NCI-H1436 (cell line): ENCODE results near the gene GPR157.
"Not testable (repeated sequence)": the region's sequence is repeated elsewhere in the genome, so short reads cannot be mapped to it uniquely, and the experiment has no call there.

Experiments used
- DNase-seq: peaks from one replicate; lab custom pipeline; 2025; lab: John Stamatoyannopoulos, UW

GPR157 gene

GRCh38 chr1:9128520-9129265, at the start of gene GPR157:
Gene GPR157 (minus strand): TSS chr1:9129102. CDS start chr1:9129027, 75 bp downstream.
- peak; percentile 44 for DNase-seq

GRCh38 chr1:9174762-9175161, 45.9 kb upstream of the GPR157 start:
- no peak for DNase-seq

GRCh38 chr1:9174243-9174642, 45.3 kb upstream of the GPR157 start:
- DNase-seq = no peak

- DNase-seq = no peak
Measured at GRCh38 chr1:9169601-9170137, 40.8 kb upstream of the GPR157 start.

GRCh38 chr1:9167638-9168037, 38.7 kb upstream of the GPR157 start:
- no peak for DNase-seq

- no peak for DNase-seq
Measured at GRCh38 chr1:9166289-9167235, 37.7 kb upstream of the GPR157 start.

- DNase-seq = no peak
Measured at GRCh38 chr1:9165396-9165795, 36.5 kb upstream of the GPR157 start.

GRCh38 chr1:9164919-9165318, 36.0 kb upstream of the GPR157 start:
- DNase-seq = no peak

GRCh38 chr1:9164532-9164900, 35.6 kb upstream of the GPR157 start:
- DNase-seq = no peak

GRCh38 chr1:9161963-9162362, 33.1 kb upstream of the GPR157 start:
- DNase-seq = no peak

- DNase-seq = no peak
Measured at GRCh38 chr1:9161342-9161741, 32.4 kb upstream of the GPR157 start.

GRCh38 chr1:9160079-9160717, 31.3 kb upstream of the GPR157 start:
- DNase-seq = no peak

- no peak for DNase-seq
Measured at GRCh38 chr1:9155879-9156278, 27.0 kb upstream of the GPR157 start.

- DNase-seq = not testable (repeated sequence)
Measured at GRCh38 chr1:9155405-9155804, 26.5 kb upstream of the GPR157 start.

GRCh38 chr1:9153152-9153551, 24.2 kb upstream of the GPR157 start:
- DNase-seq = no peak

GRCh38 chr1:9152535-9152934, 23.6 kb upstream of the GPR157 start:
- no peak for DNase-seq

- DNase-seq = no peak
Measured at GRCh38 chr1:9151328-9151860, 22.5 kb upstream of the GPR157 start.

GRCh38 chr1:9150582-9151327, 21.9 kb upstream of the GPR157 start:
- no peak for DNase-seq

GRCh38 chr1:9149837-9150581, 21.1 kb upstream of the GPR157 start:
- DNase-seq = no peak

GRCh38 chr1:9149151-9149550, 20.2 kb upstream of the GPR157 start:
- DNase-seq = no peak

GRCh38 chr1:9146156-9146555, 17.3 kb upstream of the GPR157 start:
- no peak for DNase-seq
